Chondrocyte (in vitro differentiated cells): ENCODE data around the gene TAX1BP1. TPM values are rescaled to one million over a fixed set of nuclear protein-coding genes. Genes with fewer than 3 reads are reported as not detected.

Experiments used
- DNase-seq: peaks from one replicate; pipeline ENCODE4 v3.0.0; 2021; ENCODE audit warnings: mixed read lengths, low spot score
- H3K27ac Mint-ChIP-seq: one replicate; pipeline ENCODE4 v1.8.0; 2021; ENCODE audit warnings: mild to moderate bottlenecking, moderate library complexity, mixed read lengths; ENCODE audit not compliant: unreplicated experiment
- H3K27me3 Mint-ChIP-seq: 2 replicates; pipeline ENCODE4 v1.8.0; 2021; ENCODE audit warnings: low read depth, mixed read lengths
- H3K36me3 Mint-ChIP-seq: 2 replicates; pipeline ENCODE4 v1.8.0; 2021; ENCODE audit warnings: low read depth, mixed read lengths
- H3K4me1 Mint-ChIP-seq: 2 replicates; pipeline ENCODE4 v1.8.0; 2021; ENCODE audit warnings: low read depth, mild to moderate bottlenecking, mixed read lengths
- H3K4me3 Mint-ChIP-seq: one replicate; pipeline ENCODE4 v1.8.0; 2021; ENCODE audit warnings: mild to moderate bottlenecking, moderate library complexity, mixed read lengths; ENCODE audit not compliant: unreplicated experiment
- H3K9me3 Mint-ChIP-seq: 2 replicates; pipeline ENCODE4 v1.8.0; 2021; ENCODE audit warnings: low read depth, mixed read lengths
- CTCF ChIP-seq: fragments of 200-600 bp; sonication (generic); IDR thresholded peaks from 2 replicates; pipeline ENCODE4 v1.5.0; 2021; ENCODE audit warnings: antibody characterized with exemption, mild to moderate bottlenecking, moderate library complexity
- total RNA-seq: library from RNA; stranded (reverse); gene quantifications from 3 replicates; pipeline ENCODE4 v1.2.1, GENCODE V29; 2021

TAX1BP1 gene
- total RNA-seq, 1 donor from 2014 or later, result 91.3 TPM

GRCh38 chr7:27802999-27803398 lies 63.0 kb downstream of the TAX1BP1 start:
- no peak for DNase-seq
- peaks cover 11% of the 10 kb centered on the region for H3K36me3 Mint-ChIP-seq
- no peaks in the 10 kb centered on the region for H3K9me3 Mint-ChIP-seq
- peaks cover 16% of the 10 kb centered on the region for H3K4me1 Mint-ChIP-seq
- no peak for TF ChIP-seq CTCF
- H3K27me3 Mint-ChIP-seq, result no peaks in the 10 kb centered on the region
- H3K27ac Mint-ChIP-seq, result peak overlapping the region; percentile 10
- no peak overlapping the region for H3K4me3 Mint-ChIP-seq

GRCh38 chr7:27804139-27804538 lies 64.2 kb downstream of the TAX1BP1 start:
- no peak for DNase-seq
- no peak for TF ChIP-seq CTCF
- Mint-ChIP-seq H3K27ac (no peak overlapping the region), H3K27me3 (no peaks in the 10 kb centered on the region), H3K9me3 (no peaks in the 10 kb centered on the region), H3K36me3 (peaks cover 9% of the 10 kb centered on the region), H3K4me1 (peaks cover 27% of the 10 kb centered on the region), H3K4me3 (no peak overlapping the region)

GRCh38 chr7:27808626-27809025 lies 68.7 kb downstream of the TAX1BP1 start:
- no peak overlapping the region for H3K4me3 Mint-ChIP-seq
- H3K27me3 Mint-ChIP-seq, result no peaks in the 10 kb centered on the region
- no peak for TF ChIP-seq CTCF
- H3K4me1 Mint-ChIP-seq, result peaks cover 32% of the 10 kb centered on the region
- peaks cover 9% of the 10 kb centered on the region for H3K36me3 Mint-ChIP-seq
- H3K9me3 Mint-ChIP-seq, result no peaks in the 10 kb centered on the region
- peak overlapping the region; percentile 90 for H3K27ac Mint-ChIP-seq
- no peak for DNase-seq

GRCh38 chr7:27810186-27810585 lies 70.2 kb downstream of the TAX1BP1 start:
- H3K4me3 Mint-ChIP-seq, result no peak overlapping the region
- peaks cover 37% of the 10 kb centered on the region for H3K4me1 Mint-ChIP-seq
- peaks cover 12% of the 10 kb centered on the region for H3K36me3 Mint-ChIP-seq
- no peak overlapping the region for H3K27ac Mint-ChIP-seq
- DNase-seq, result no peak
- no peaks in the 10 kb centered on the region for H3K27me3 Mint-ChIP-seq
- TF ChIP-seq CTCF, result no peak
- no peaks in the 10 kb centered on the region for H3K9me3 Mint-ChIP-seq

GRCh38 chr7:27812706-27813105 lies 72.7 kb downstream of the TAX1BP1 start:
- no peaks in the 10 kb centered on the region for H3K9me3 Mint-ChIP-seq
- no peak overlapping the region for H3K27ac Mint-ChIP-seq
- peaks cover 18% of the 10 kb centered on the region for H3K36me3 Mint-ChIP-seq
- no peak for DNase-seq
- no peak for TF ChIP-seq CTCF
- peaks cover 36% of the 10 kb centered on the region for H3K4me1 Mint-ChIP-seq
- no peaks in the 10 kb centered on the region for H3K27me3 Mint-ChIP-seq
- H3K4me3 Mint-ChIP-seq, result no peak overlapping the region
